HepG2 (cell line): ENCODE data around the gene SLC24A4. TPM values are rescaled to one million over a fixed set of nuclear protein-coding genes. Genes with fewer than 3 reads are reported as not detected.

Source experiments
- ATF7 ChIP-seq, 2 experiments: fragments of 450-650 bp in 1 of 2; sonication (generic) in 1 of 2; formaldehyde crosslinking in 1 of 2; IDR thresholded peaks; 2 replicates each; pipeline versions ENCODE4 v1.4.0 to v1.6.1; 2016 to 2020; ENCODE audit warnings: antibody characterized with exemption in 1 of 2, mild to moderate bottlenecking in 1 of 2, missing genetic modification reagents in 1 of 2
- ATF7-NPFF ChIP-seq: sonication (generic); formaldehyde crosslinking; IDR thresholded peaks from 2 replicates; pipeline ENCODE4 v1.8.1; 2023; ENCODE audit warnings: mild to moderate bottlenecking, low read depth, missing genetic modification reagents, moderate library complexity
- BCL3 ChIP-seq: sonication (generic); formaldehyde crosslinking; IDR thresholded peaks from 2 replicates; pipeline ENCODE4 v1.5.1; 2020; ENCODE audit warnings: mild to moderate bottlenecking, missing genetic modification reagents, moderate library complexity
- FIP1L1 ChIP-seq: fragments of 200-400 bp; formaldehyde crosslinking; IDR thresholded peaks from 2 replicates; pipeline ENCODE4 v1.6.1; 2018; ENCODE audit warnings: low read depth, mild to moderate bottlenecking, low read length, moderate library complexity, borderline replicate concordance; ENCODE audit not compliant: insufficient read depth
- IKZF5 ChIP-seq: IDR thresholded peaks from 2 replicates; pipeline ENCODE4 v1.6.1; 2018; ENCODE audit warnings: missing genetic modification reagents, mild to moderate bottlenecking, missing compliant biosample characterization
- KLF16 ChIP-seq, 2 experiments: sonication (generic) in 1 of 2; formaldehyde crosslinking in 1 of 2; IDR thresholded peaks; 2 replicates each; pipeline versions ENCODE4 v1.6.1 to v1.8.0; 2016 to 2023; ENCODE audit warnings: missing genetic modification reagents in 2 of 2, missing compliant biosample characterization in 1 of 2
- MAZ ChIP-seq, 2 experiments: sonication (generic) in 1 of 2; formaldehyde crosslinking in 1 of 2; IDR thresholded peaks; 2 replicates each; pipeline versions ENCODE4 v1.5.0 to v1.6.1; 2012 to 2020; ENCODE audit warnings: low read depth in 2 of 2, mild to moderate bottlenecking in 2 of 2, borderline replicate concordance in 1 of 2, improper control_type of control experiment in 1 of 2, low read length in 1 of 2, missing genetic modification reagents in 1 of 2, moderate library complexity in 1 of 2
- SIN3A ChIP-seq: IDR thresholded peaks from 2 replicates; pipeline ENCODE4 v1.6.1; 2011; ENCODE audit warnings: low read depth, mild to moderate bottlenecking, control low read depth, low read length, borderline replicate concordance
- SMAD3 ChIP-seq: sonication (generic); formaldehyde crosslinking; IDR thresholded peaks from 2 replicates; pipeline ENCODE4 v1.4.0; 2020; ENCODE audit warnings: missing genetic modification reagents
- SMARCC2 ChIP-seq: fragments of 450-650 bp; IDR thresholded peaks from 2 replicates; pipeline ENCODE4 v1.6.1; 2017; ENCODE audit warnings: antibody characterized with exemption, mild to moderate bottlenecking
- STAT6 ChIP-seq: sonication (generic); formaldehyde crosslinking; IDR thresholded peaks from 2 replicates; pipeline ENCODE4 v1.4.0; 2020; ENCODE audit warnings: missing genetic modification reagents, mild to moderate bottlenecking, borderline replicate concordance
- TAF15 ChIP-seq: fragments of 200-400 bp; formaldehyde crosslinking; IDR thresholded peaks from one replicate; pipeline ENCODE4 v1.6.1; 2018; ENCODE audit warnings: mild to moderate bottlenecking, low read depth, low read length; ENCODE audit not compliant: poor library complexity, severe bottlenecking
- ZBTB49 ChIP-seq: sonication (generic); formaldehyde crosslinking; IDR thresholded peaks from 2 replicates; pipeline ENCODE4 v1.4.0; 2020; ENCODE audit warnings: missing genetic modification reagents, borderline replicate concordance
- ZFYVE20 ChIP-seq: sonication (generic); formaldehyde crosslinking; IDR thresholded peaks from 2 replicates; pipeline ENCODE4 v1.8.0; 2023; ENCODE audit warnings: low read depth, mild to moderate bottlenecking, moderate library complexity, missing genetic modification reagents, borderline replicate concordance
- ZNF160 ChIP-seq: sonication (generic); formaldehyde crosslinking; IDR thresholded peaks from 2 replicates; pipeline ENCODE4 v1.8.0; 2022; ENCODE audit warnings: mild to moderate bottlenecking, inconsistent platforms, missing genetic modification reagents
- ZNF230 ChIP-seq: sonication (generic); formaldehyde crosslinking; IDR thresholded peaks from 2 replicates; pipeline ENCODE4 v1.4.0; 2020; ENCODE audit warnings: mild to moderate bottlenecking, missing genetic modification reagents
- ZNF326 ChIP-seq: sonication (generic); formaldehyde crosslinking; IDR thresholded peaks from 2 replicates; pipeline ENCODE4 v1.4.0; 2020; ENCODE audit warnings: missing genetic modification reagents, borderline replicate concordance
- ZNF33B ChIP-seq: sonication (generic); formaldehyde crosslinking; IDR thresholded peaks from 2 replicates; pipeline ENCODE4 v1.5.1; 2020; ENCODE audit warnings: mild to moderate bottlenecking, missing genetic modification reagents
- ZNF343 ChIP-seq: sonication (generic); formaldehyde crosslinking; IDR thresholded peaks from 2 replicates; pipeline ENCODE4 v1.4.0; 2020; ENCODE audit warnings: mild to moderate bottlenecking, missing genetic modification reagents
- polyA plus RNA-seq, 8 experiments: library from polyadenylated mRNA; depleted of rRNA in 3 of 8; stranded (reverse) in 7 of 8; unstranded in 1 of 8; fragments of >200 nt; fragmentation: Illumina TruSeq in 4 of 8; extraction: Trizol in 4 of 8; gene quantifications; 2 replicates each; pipeline versions ENCODE4 v1.2.1 to v1.2.3, GENCODE V29; 2011 to 2016; ENCODE audit warnings: low read depth in 4 of 8, missing spikeins in 1 of 8, mixed read lengths in 1 of 8; ENCODE audit not compliant: insufficient read depth in 1 of 8
- total RNA-seq, 5 experiments: library from RNA; depleted of rRNA; stranded (reverse); fragments of >200 nt; fragmentation: Illumina TruSeq; extraction: Trizol; gene quantifications; 2 replicates each; pipeline ENCODE4 v1.2.3, GENCODE V29; 2016; ENCODE audit warnings: low read depth in 1 of 5

The SLC24A4 gene
- total and polyA plus RNA-seq, 2 of the 13 experiments (the other 11 are each of a cell fraction or from before 2014, with no cell fraction given): not detected

- no peak for TF ChIP-seq ZNF343 (CRISPR knock-in tag)
- no peak for TF ChIP-seq ZFYVE20
- TF ChIP-seq FIP1L1: no peak
- no peak for TF ChIP-seq KLF16 (CRISPR knock-in tag; IDR thresholded peaks at IDR 0.05)
- TF ChIP-seq ATF7 (IDR thresholded peaks at IDR 0.05): peak; percentile 87
- TF ChIP-seq ATF7 (CRISPR knock-in tag; IDR thresholded peaks at IDR 0.05): peak; percentile 99
- TF ChIP-seq ATF7-NPFF: no peak
- no peak for TF ChIP-seq SMARCC2
- TF ChIP-seq TAF15: no peak
- no peak for TF ChIP-seq ZNF33B (CRISPR knock-in tag)
- TF ChIP-seq MAZ (IDR thresholded peaks at IDR 0.05; ENCODE audit: borderline replicate concordance, low read depth, low read length): no peak
- TF ChIP-seq MAZ (CRISPR knock-in tag; IDR thresholded peaks at IDR 0.05; ENCODE audit: low read depth): no peak
- no peak for TF ChIP-seq SIN3A
- no peak for TF ChIP-seq ZNF230 (CRISPR knock-in tag)
- no peak for TF ChIP-seq ZNF326 (CRISPR knock-in tag)
- TF ChIP-seq IKZF5: peak; percentile 75; the same call in 1 of the 2 replicates
- TF ChIP-seq ZNF160: no peak
- no peak for TF ChIP-seq ZBTB49 (CRISPR knock-in tag)
- peak; percentile 70; the same call in 1 of the 2 replicates for TF ChIP-seq STAT6 (CRISPR knock-in tag)
- 0 out of 2 replicates have a peak, but pooled peaks have one; percentile 61 for TF ChIP-seq SMAD3 (CRISPR knock-in tag)
- no peak for TF ChIP-seq BCL3 (CRISPR knock-in tag)
Observed at GRCh38 chr14:92503756-92504491, 181.0 kb downstream of the SLC24A4 start (continued).
